ENCODE results near the gene ARHGAP1. TPM values are rescaled to one million over a fixed set of nuclear protein-coding genes. Genes with fewer than 3 reads are reported as not detected.

Gene ARHGAP1
- total and polyA plus RNA-seq, 9 of the 15 experiments (the other 6 are each of a cell fraction or from before 2014, with no cell fraction given) = 3.6 to 30.4 (median 8.2) TPM

- TF ChIP-seq U2AF1 (optimal IDR thresholded peaks at IDR 0.05; ENCODE audit: low read depth, low read length) = no peak
- TF ChIP-seq RAD51 (IDR thresholded peaks at IDR 0.05; ENCODE audit: borderline replicate concordance, low read depth) = no peak
- TF ChIP-seq, protein P1, sequence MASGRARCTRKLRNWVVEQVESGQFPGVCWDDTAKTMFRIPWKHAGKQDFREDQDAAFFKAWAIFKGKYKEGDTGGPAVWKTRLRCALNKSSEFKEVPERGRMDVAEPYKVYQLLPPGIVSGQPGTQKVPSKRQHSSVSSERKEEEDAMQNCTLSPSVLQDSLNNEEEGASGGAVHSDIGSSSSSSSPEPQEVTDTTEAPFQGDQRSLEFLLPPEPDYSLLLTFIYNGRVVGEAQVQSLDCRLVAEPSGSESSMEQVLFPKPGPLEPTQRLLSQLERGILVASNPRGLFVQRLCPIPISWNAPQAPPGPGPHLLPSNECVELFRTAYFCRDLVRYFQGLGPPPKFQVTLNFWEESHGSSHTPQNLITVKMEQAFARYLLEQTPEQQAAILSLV (tag; IDR thresholded peaks at IDR 0.05) = no peak
- TF ChIP-seq, protein P2, sequence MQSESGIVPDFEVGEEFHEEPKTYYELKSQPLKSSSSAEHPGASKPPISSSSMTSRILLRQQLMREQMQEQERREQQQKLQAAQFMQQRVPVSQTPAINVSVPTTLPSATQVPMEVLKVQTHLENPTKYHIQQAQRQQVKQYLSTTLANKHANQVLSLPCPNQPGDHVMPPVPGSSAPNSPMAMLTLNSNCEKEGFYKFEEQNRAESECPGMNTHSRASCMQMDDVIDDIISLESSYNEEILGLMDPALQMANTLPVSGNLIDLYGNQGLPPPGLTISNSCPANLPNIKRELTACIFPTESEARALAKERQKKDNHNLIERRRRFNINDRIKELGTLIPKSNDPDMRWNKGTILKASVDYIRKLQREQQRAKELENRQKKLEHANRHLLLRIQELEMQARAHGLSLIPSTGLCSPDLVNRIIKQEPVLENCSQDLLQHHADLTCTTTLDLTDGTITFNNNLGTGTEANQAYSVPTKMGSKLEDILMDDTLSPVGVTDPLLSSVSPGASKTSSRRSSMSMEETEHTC (IDR thresholded peaks at IDR 0.05) = no peak
- no peak for TF ChIP-seq MED1 (CRISPR knock-in tag; IDR thresholded peaks at IDR 0.05; ENCODE audit: borderline replicate concordance)
- TF ChIP-seq FOXP4 (CRISPR knock-in tag; IDR thresholded peaks at IDR 0.05; ENCODE audit: borderline replicate concordance) = no peak
- no peak for TF ChIP-seq MLX (CRISPR knock-in tag; conservative IDR thresholded peaks at IDR 0.05)
- peak; percentile 89 for TF ChIP-seq ZNF316 (IDR thresholded peaks at IDR 0.05)
- TF ChIP-seq THRAP3 (IDR thresholded peaks at IDR 0.05; ENCODE audit: borderline replicate concordance) = no peak
- TF ChIP-seq ZNF766 (CRISPR knock-in tag; conservative IDR thresholded peaks at IDR 0.05) = no peak
- TF ChIP-seq MXD1 (CRISPR knock-in tag; IDR thresholded peaks at IDR 0.05; ENCODE audit: borderline replicate concordance, poor library complexity, severe bottlenecking) = no peak
- no peak for TF ChIP-seq PRPF4 (IDR thresholded peaks at IDR 0.05; ENCODE audit: insufficient read depth, low read depth, low read length, poor library complexity, severe bottlenecking)
- no peak for TF ChIP-seq POLR2B (IDR thresholded peaks at IDR 0.05; ENCODE audit: low read depth, partially characterized antibody)
- peak; percentile 61 to 76 for TF ChIP-seq TRIM24 (IDR thresholded peaks at IDR 0.05)
- TF ChIP-seq NKRF (IDR thresholded peaks at IDR 0.05; ENCODE audit: borderline replicate concordance) = no peak
These were observed 22.3 kb upstream of the ARHGAP1 start (continued) for GRCh38 chr11:46722566-46723358.
